ENCODE data around the gene GRB2.

GRB2 gene

GRCh38 chr17:75277664-75278071, 127.8 kb downstream of the GRB2 start:
- FAIRE-seq (no peak), DNase-seq (ENCODE audit: insufficient read length, low spot score) (no peak)
- TF ChIP-seq CTCF (IDR thresholded peaks at IDR 0.05; ENCODE audit: insufficient read depth, missing control alignments), result no peak

GRCh38 chr17:75273977-75274708, 131.3 kb downstream of the GRB2 start:
- FAIRE-seq, result no peak
- no peak for DNase-seq (ENCODE audit: insufficient read length, low spot score)
- no peak for TF ChIP-seq CTCF (IDR thresholded peaks at IDR 0.05; ENCODE audit: insufficient read depth, missing control alignments)

GRCh38 chr17:75272848-75273184, 132.7 kb downstream of the GRB2 start:
- no peak for DNase-seq (ENCODE audit: insufficient read length, low spot score)
- FAIRE-seq, result no peak
- TF ChIP-seq CTCF (IDR thresholded peaks at IDR 0.05; ENCODE audit: insufficient read depth, missing control alignments), result no peak

GRCh38 chr17:75271955-75272847, 133.3 kb downstream of the GRB2 start:
- FAIRE-seq (no peak), DNase-seq (ENCODE audit: insufficient read length, low spot score) (no peak)
- TF ChIP-seq CTCF (IDR thresholded peaks at IDR 0.05; ENCODE audit: insufficient read depth, missing control alignments), result no peak

- TF ChIP-seq CTCF (IDR thresholded peaks at IDR 0.05; ENCODE audit: insufficient read depth, missing control alignments), result peak; percentile 78
- FAIRE-seq (no peak), DNase-seq (ENCODE audit: insufficient read length, low spot score) (peak; percentile 94)
Observed at GRCh38 chr17:75271233-75271954, 134.1 kb downstream of the GRB2 start.

- no peak for TF ChIP-seq CTCF (IDR thresholded peaks at IDR 0.05; ENCODE audit: insufficient read depth, missing control alignments)
- no peak for FAIRE-seq
- DNase-seq (ENCODE audit: insufficient read length, low spot score), result no peak
Observed at GRCh38 chr17:75270966-75271232, 134.6 kb downstream of the GRB2 start, which contains the start of gene MIF4GD. Gene MIF4GD (minus strand): TSS chr17:75271231. CDS start chr17:75270195, 1,036 bp downstream.
